OCI-LY1 (cell line): ENCODE measurements around the gene CCDC190.

Experiments
- EZH2 ChIP-seq: fragments of 200-600 bp; sonication (generic), shearing (Covaris generic); IDR thresholded peaks from 2 replicates; pipeline ENCODE4 v1.8.0; 2017; ENCODE audit warnings: borderline replicate concordance, mixed run types, mild to moderate bottlenecking, antibody characterized with exemption, low read length, moderate library complexity, mixed read lengths
- TF ChIP-seq, protein P1 (sequence below): fragments of 200-600 bp; sonication (generic), shearing (Covaris generic); IDR thresholded peaks from 2 replicates; pipeline ENCODE4 v1.5.1; 2017; ENCODE audit warnings: mild to moderate bottlenecking, antibody characterized with exemption, low read length, moderate library complexity, mixed read lengths

DNA sequence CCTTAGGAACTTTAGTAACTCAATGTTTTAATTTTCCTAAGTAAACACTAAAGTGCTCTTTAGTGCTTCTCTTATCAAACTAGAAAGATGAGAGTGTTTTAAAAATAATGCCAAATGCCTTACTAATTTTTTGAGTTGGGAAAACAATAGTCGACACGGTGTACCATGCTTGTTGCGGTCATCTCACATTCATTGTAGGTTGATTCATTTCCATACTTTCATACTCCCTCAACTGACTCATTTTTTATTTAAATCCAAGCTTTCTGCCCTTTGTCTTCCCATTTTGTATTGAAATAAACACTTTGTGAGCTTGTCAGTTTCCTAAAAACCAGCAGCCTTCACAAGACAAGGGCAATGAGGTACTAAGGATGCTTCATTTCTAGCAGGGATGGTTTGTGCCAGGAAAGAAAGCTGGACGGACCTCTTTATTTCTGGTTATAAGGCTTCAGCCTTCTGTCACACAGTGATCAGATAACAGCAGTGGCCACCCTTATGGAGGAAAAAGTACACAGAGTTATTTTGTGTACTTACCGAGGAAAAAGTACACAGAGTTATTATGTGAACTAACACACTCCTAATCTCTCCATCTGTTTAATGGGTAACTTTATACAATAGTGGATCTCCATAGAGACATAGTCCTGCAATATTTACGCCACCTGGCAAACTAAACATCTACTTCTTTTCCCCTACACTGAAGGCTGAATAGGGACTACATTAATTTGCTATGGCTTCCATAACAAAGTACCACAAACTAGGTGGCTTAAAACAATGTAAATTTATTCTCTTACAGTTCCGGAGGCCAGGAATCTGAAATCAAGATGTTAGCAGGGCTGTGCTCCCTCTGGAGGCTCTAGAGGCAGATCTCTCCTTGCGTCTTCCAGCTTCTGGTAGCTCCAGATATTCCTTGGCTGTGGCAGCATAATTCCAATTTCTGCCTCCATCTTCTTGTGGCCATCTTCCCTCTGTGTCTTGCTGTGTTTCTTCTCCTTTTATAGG, 13.0 kb upstream of the CCDC190 start:
- TF ChIP-seq, protein P1, sequence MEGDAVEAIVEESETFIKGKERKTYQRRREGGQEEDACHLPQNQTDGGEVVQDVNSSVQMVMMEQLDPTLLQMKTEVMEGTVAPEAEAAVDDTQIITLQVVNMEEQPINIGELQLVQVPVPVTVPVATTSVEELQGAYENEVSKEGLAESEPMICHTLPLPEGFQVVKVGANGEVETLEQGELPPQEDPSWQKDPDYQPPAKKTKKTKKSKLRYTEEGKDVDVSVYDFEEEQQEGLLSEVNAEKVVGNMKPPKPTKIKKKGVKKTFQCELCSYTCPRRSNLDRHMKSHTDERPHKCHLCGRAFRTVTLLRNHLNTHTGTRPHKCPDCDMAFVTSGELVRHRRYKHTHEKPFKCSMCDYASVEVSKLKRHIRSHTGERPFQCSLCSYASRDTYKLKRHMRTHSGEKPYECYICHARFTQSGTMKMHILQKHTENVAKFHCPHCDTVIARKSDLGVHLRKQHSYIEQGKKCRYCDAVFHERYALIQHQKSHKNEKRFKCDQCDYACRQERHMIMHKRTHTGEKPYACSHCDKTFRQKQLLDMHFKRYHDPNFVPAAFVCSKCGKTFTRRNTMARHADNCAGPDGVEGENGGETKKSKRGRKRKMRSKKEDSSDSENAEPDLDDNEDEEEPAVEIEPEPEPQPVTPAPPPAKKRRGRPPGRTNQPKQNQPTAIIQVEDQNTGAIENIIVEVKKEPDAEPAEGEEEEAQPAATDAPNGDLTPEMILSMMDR: no peak
- TF ChIP-seq EZH2: no peak
